H9 (cell line): Measurements from ENCODE around the gene ATP2B2. TPM values are rescaled to one million over a fixed set of nuclear protein-coding genes. Genes with fewer than 3 reads are reported as not detected.

ENCODE experiments used
- DNase-seq: peaks from one replicate; pipeline ENCODE4 v3.0.0-alpha.2; 2017
- H2AFZ ChIP-seq: one replicate; pipeline ENCODE4 v1.6.1; 2013; ENCODE audit warnings: mild to moderate bottlenecking, low read length, control low read depth, moderate library complexity
- H2AK5ac ChIP-seq: 2 replicates; pipeline ENCODE4 v1.6.1; 2013; ENCODE audit warnings: low read length, control low read depth, mixed read lengths; ENCODE audit not compliant: insufficient read length
- H2BK120ac ChIP-seq: one replicate; pipeline ENCODE4 v1.6.1; 2013; ENCODE audit warnings: low read depth, mild to moderate bottlenecking, low read length, control low read depth, inconsistent platforms; ENCODE audit not compliant: poor library complexity, severe bottlenecking
- H2BK12ac ChIP-seq: 2 replicates; pipeline ENCODE4 v1.6.1; 2013; ENCODE audit warnings: low read length, control low read depth, mixed read lengths, low read depth; ENCODE audit not compliant: insufficient read length
- H2BK15ac ChIP-seq: 2 replicates; pipeline ENCODE4 v1.6.1; 2013; ENCODE audit warnings: low read depth, low read length, control low read depth
- H2BK20ac ChIP-seq: one replicate; pipeline ENCODE4 v1.6.1; 2013; ENCODE audit warnings: low read depth, mild to moderate bottlenecking, low read length, control low read depth, inconsistent platforms; ENCODE audit not compliant: poor library complexity, severe bottlenecking
- H2BK5ac ChIP-seq: 2 replicates; pipeline ENCODE4 v1.6.1; 2013; ENCODE audit warnings: low read length, control low read depth, mixed read lengths; ENCODE audit not compliant: insufficient read length
- H3K14ac ChIP-seq: 2 replicates; pipeline ENCODE4 v1.6.1; 2013; ENCODE audit warnings: low read length, control low read depth; ENCODE audit not compliant: insufficient read depth
- H3K18ac ChIP-seq: 2 replicates; pipeline ENCODE4 v1.6.1; 2013; ENCODE audit warnings: low read depth, mild to moderate bottlenecking, mixed read lengths, low read length, control low read depth; ENCODE audit not compliant: insufficient read length
- H3K23ac ChIP-seq: 2 replicates; pipeline ENCODE4 v1.6.1; 2013; ENCODE audit warnings: low read length, control low read depth, mixed read lengths, low read depth; ENCODE audit not compliant: insufficient read length
- H3K23me2 ChIP-seq: 2 replicates; pipeline ENCODE4 v1.6.1; 2013; ENCODE audit warnings: low read depth, mild to moderate bottlenecking, mixed read lengths, low read length, control low read depth; ENCODE audit not compliant: insufficient read length, poor library complexity, severe bottlenecking
- H3K27ac ChIP-seq: 2 replicates; pipeline ENCODE4 v1.5.1; 2013; ENCODE audit warnings: low read length, control low read depth, mixed read lengths, low read depth; ENCODE audit not compliant: insufficient read length
- H3K27me3 ChIP-seq: 2 replicates; pipeline ENCODE4 v1.6.1; 2013; ENCODE audit warnings: low read length, control low read depth, inconsistent platforms; ENCODE audit not compliant: insufficient read depth
- H3K4ac ChIP-seq: 2 replicates; pipeline ENCODE4 v1.6.1; 2013; ENCODE audit warnings: low read depth, mild to moderate bottlenecking, control low read depth, inconsistent platforms, low read length, moderate library complexity
- H3K4me1 ChIP-seq: 2 replicates; pipeline ENCODE4 v1.6.1; 2013; ENCODE audit warnings: low read length, control low read depth, inconsistent platforms; ENCODE audit not compliant: insufficient read depth
- H3K4me2 ChIP-seq: 2 replicates; pipeline ENCODE4 v1.6.1; 2013; ENCODE audit warnings: low read length, control low read depth, mixed read lengths; ENCODE audit not compliant: insufficient read length, insufficient read depth
- H3K56ac ChIP-seq: 2 replicates; pipeline ENCODE4 v1.6.1; 2013; ENCODE audit warnings: low read depth, mild to moderate bottlenecking, mixed read lengths, low read length, control low read depth; ENCODE audit not compliant: insufficient read length
- H3K79me1 ChIP-seq: 2 replicates; pipeline ENCODE4 v1.6.1; 2013; ENCODE audit warnings: low read depth, mild to moderate bottlenecking, moderate library complexity, low read length, control low read depth, inconsistent platforms; ENCODE audit not compliant: insufficient read depth, poor library complexity, severe bottlenecking
- H3K79me2 ChIP-seq: 2 replicates; pipeline ENCODE4 v1.6.1; 2013; ENCODE audit warnings: low read length, control low read depth, inconsistent platforms; ENCODE audit not compliant: insufficient read depth
- H3K9ac ChIP-seq: 2 replicates; pipeline ENCODE4 v1.6.1; 2013; ENCODE audit warnings: low read length, control low read depth, mixed read lengths; ENCODE audit not compliant: insufficient read length; ENCODE audit errors: extremely low read depth
- H3K9me3 ChIP-seq: one replicate; pipeline ENCODE4 v1.6.1; 2013; ENCODE audit warnings: low read depth, low read length, inconsistent platforms; ENCODE audit not compliant: control insufficient read depth
- H3T11ph ChIP-seq: one replicate; pipeline ENCODE4 v1.6.1; 2013; ENCODE audit warnings: mild to moderate bottlenecking, low read length, control low read depth, inconsistent platforms
- H4K20me1 ChIP-seq: one replicate; pipeline ENCODE4 v1.6.1; 2013; ENCODE audit not compliant: control insufficient read depth, insufficient read length, insufficient read depth
- H4K5ac ChIP-seq: 2 replicates; pipeline ENCODE4 v1.6.1; 2013; ENCODE audit warnings: low read depth, mild to moderate bottlenecking, mixed read lengths, low read length, control low read depth; ENCODE audit not compliant: insufficient read length
- H4K8ac ChIP-seq: replicated peaks from 2 replicates; pipeline ENCODE4 v1.6.1; 2013; ENCODE audit warnings: low read length, control low read depth, mixed read lengths, low read depth; ENCODE audit not compliant: insufficient read length
- H4K91ac ChIP-seq: 2 replicates; pipeline ENCODE4 v1.6.1; 2013; ENCODE audit warnings: low read depth, mild to moderate bottlenecking, moderate library complexity, mixed read lengths, low read length, control low read depth; ENCODE audit not compliant: insufficient read length
- H3K27ac Mint-ChIP-seq, 3 experiments: 2 replicates in 2 of 3; 3 replicates in 1 of 3; pipeline ENCODE4 v1.8.0; 2020 to 2021; ENCODE audit warnings: mixed read lengths in 3 of 3, mild to moderate bottlenecking in 1 of 3, moderate library complexity in 1 of 3
- H3K27me3 Mint-ChIP-seq: 2 replicates; pipeline ENCODE4 v1.8.0; 2021; ENCODE audit warnings: low read depth, mild to moderate bottlenecking, moderate library complexity, mixed read lengths
- H3K36me3 Mint-ChIP-seq, 3 experiments: 2 replicates in 2 of 3; 3 replicates in 1 of 3; pipeline ENCODE4 v1.8.0; 2020 to 2021; ENCODE audit warnings: low read depth in 3 of 3, mixed read lengths in 3 of 3; ENCODE audit not compliant: insufficient read depth in 1 of 3
- H3K4me1 Mint-ChIP-seq, 2 experiments: 2 replicates each; pipeline ENCODE4 v1.8.0; 2020; ENCODE audit warnings: mixed read lengths in 2 of 2
- H3K4me3 Mint-ChIP-seq, 2 experiments: 2 replicates in 1 of 2; 3 replicates in 1 of 2; pipeline ENCODE4 v1.8.0; 2020 to 2021; ENCODE audit warnings: mild to moderate bottlenecking in 2 of 2, mixed read lengths in 2 of 2, moderate library complexity in 1 of 2
- H3K9me3 Mint-ChIP-seq, 2 experiments: 2 replicates in 1 of 2; 3 replicates in 1 of 2; pipeline ENCODE4 v1.8.0; 2020; ENCODE audit warnings: mild to moderate bottlenecking in 2 of 2, mixed read lengths in 2 of 2, moderate library complexity in 1 of 2
- CTCF ChIP-seq: fragments of 200-600 bp; sonication (generic); conservative IDR thresholded peaks from 3 replicates; pipeline ENCODE4 v1.8.0; 2021; ENCODE audit warnings: antibody characterized with exemption, mild to moderate bottlenecking
- WGBS: extraction: QIAGEN DNeasy Blood & Tissue Kit; methylation state at CpG from one replicate; pipeline ENCODE4 v1.1.7; 2013; ENCODE audit warnings: missing lambda C conversion rate, low lambda C conversion rate, mixed read lengths; ENCODE audit not compliant: insufficient read length; ENCODE audit errors: extremely low coverage; 5-methylcytosine and 5-hydroxymethylcytosine counted together
- total RNA-seq: library from RNA; stranded (reverse); gene quantifications from 2 replicates; pipeline ENCODE4 v1.2.1, GENCODE V29; 2021

ATP2B2 gene
- total RNA-seq, 1 experiment from 2014 or later = 0.33 TPM

GRCh38 chr3:10443272-10444109, 61.9 kb downstream of the ATP2B2 start:
- H4K8ac ChIP-seq = no peak overlapping the region
- no peaks in the 10 kb centered on the region for H3K23me2 ChIP-seq
- H4K20me1 ChIP-seq = no peaks in the 10 kb centered on the region
- no peak overlapping the region for H3K18ac ChIP-seq
- H3K4me3 Mint-ChIP-seq = no peak overlapping the region; a peak in 1 of 5 replicates
- no peak overlapping the region; a peak in 1 of 7 replicates for H3K27ac Mint-ChIP-seq
- H2BK15ac ChIP-seq = no peak overlapping the region
- no peak overlapping the region for H3T11ph ChIP-seq
- no CpG with 5 or more reads among the region's 15 CpGs for WGBS
- no peak overlapping the region for H3K4me2 ChIP-seq
- no peaks in the 10 kb centered on the region for H3K79me2 ChIP-seq
- H3K14ac ChIP-seq = no peak overlapping the region
- no peak overlapping the region for H2BK12ac ChIP-seq
- H3K9me3 Mint-ChIP-seq = no peaks in the 10 kb centered on the region; a peak in 1 of 5 replicates
- H3K4me1 ChIP-seq = peaks cover 3% of the 10 kb centered on the region; the same call in 1 of the 2 replicates
- H3K4me1 Mint-ChIP-seq = peaks cover 6% of the 10 kb centered on the region in 2 experiments
- H3K9me3 ChIP-seq = no peaks in the 10 kb centered on the region
- no peaks in the 10 kb centered on the region for H3K79me1 ChIP-seq
- H3K56ac ChIP-seq = no peak overlapping the region
- H3K4ac ChIP-seq = no peak overlapping the region
- H2AK5ac ChIP-seq = no peak overlapping the region
- H2BK5ac ChIP-seq = no peak overlapping the region
- H4K5ac ChIP-seq = no peak overlapping the region
- H3K9ac ChIP-seq = no peak overlapping the region
- H2BK120ac ChIP-seq = no peak overlapping the region
- H4K91ac ChIP-seq = no peak overlapping the region
- no peak for DNase-seq
- H3K27ac ChIP-seq = no peak overlapping the region
- TF ChIP-seq CTCF = no peak
- H3K36me3 Mint-ChIP-seq = no peaks in the 10 kb centered on the region
- H3K27me3 ChIP-seq = no peaks in the 10 kb centered on the region
- no peak overlapping the region for H2BK20ac ChIP-seq
- peaks cover 4% of the 10 kb centered on the region for H3K27me3 Mint-ChIP-seq
- H3K23ac ChIP-seq = no peak overlapping the region
- no peak overlapping the region for H2AFZ ChIP-seq
